HuH-7 (cell line): ENCODE measurements around the gene HEPACAM2.

ENCODE experiments used
- DNase-seq: peaks from one replicate; pipeline ENCODE4 v3.0.0; 2011; ENCODE audit warnings: low spot score

Gene HEPACAM2

DNA sequence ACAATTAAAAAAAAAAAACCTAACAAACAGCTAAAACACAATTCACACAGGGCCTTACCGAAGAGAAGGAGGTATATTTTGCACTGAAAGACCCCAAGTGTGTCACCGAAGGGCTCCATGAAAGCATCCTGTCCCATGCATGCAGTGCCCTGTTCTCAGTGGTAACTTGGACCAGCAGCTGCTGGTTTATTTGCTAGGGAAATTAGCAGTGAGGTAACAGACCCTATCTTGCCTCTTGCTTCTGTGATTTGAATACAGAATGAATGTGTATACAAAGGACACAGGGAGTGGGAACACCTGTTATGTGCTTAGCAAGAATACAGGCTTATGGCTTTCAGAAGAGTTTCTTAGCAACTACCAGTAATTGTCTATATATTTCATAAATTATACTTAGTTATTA is at the start of gene HEPACAM2:
Gene HEPACAM2, minus strand, starts transcription at position 160 of the 400 bp plus-strand sequence.
- no peak for DNase-seq

DNA sequence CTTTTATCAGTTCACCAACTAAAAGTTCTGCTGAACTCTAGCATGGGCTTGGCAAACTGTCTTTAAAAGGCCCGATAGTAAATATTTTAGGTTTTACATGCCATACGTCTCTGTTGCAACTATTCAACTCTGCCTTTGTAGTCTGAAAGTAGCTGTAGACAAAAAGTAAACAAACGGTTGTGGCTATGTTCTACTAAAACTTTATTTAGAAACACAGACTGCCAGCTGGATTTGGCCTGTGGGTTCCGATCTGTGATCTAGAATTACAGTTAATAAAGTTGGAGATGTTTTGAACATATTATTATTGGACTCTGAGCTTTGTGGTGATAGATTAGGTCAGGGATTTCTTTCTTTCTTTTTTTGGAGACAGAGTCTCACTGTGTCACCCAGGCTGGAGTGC is 39.0 kb upstream of the HEPACAM2 start:
- no peak for DNase-seq

DNA sequence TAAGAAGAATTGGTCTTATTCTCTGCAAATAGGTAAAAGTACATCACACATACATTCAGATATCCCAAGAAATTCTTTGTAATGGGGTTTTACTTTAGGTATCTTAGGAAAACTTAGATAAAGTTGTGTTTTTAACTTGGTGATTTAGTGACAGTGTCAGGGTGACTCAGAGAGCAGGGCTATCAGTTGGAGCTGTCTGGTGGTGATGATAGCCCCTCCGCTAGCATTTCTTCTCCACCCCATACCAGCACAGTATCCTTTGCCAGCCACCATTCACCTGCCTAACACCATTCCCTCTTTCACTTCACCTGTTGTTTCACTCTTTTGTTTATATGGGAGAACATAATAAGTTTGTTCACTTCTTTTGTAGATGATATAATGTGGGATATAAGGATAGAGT is 36.3 kb upstream of the HEPACAM2 start:
- no peak for DNase-seq

DNA sequence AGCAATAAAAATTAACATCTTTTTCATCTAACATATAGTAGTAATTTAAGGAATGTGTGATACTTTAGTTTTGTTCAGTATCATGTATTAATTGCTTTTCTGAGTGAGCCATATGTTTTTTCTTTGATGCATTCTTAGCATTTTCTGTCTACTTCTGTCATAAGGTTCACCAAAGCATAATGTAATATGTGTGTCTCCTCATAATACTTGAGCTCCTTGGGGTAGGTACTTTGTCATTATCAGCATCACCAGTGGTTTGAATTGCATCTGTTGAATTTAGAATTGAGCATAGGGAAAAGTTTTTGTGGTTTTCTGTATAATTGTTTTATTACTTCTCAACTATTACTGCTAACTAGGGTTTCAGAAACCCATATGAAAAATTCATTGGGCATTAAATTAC is 32.4 kb upstream of the HEPACAM2 start:
- DNase-seq: no peak

DNA sequence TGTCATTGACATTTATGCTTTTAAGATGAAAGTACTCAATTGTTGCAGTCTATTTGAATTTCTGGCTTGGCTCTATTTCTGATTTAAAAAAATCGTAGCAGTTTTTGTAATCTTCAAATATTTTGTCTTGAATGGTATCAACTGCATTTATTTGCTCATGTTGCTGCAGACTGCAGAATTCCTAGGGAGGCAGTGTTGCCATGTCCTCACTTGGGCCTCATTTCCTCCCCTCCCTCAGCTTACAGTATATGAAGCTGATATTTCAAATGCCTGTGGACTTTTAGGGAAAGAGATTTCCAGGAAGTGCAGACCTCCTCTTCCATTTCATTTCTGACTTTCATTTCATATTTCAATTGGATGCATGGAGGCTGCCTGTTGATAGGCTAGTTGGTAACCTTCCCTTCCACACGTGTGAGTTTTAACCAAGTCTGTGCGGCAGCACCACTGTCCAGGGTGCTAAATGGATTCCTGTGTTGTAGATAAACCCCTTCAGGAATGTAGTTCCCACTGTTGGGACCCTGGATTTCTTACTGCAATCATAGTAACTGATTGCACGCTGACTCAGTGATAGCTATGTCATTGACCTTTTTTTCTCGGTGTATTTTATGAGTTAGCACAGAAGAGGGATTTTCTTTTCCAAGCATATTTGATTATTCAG is 23.4 kb upstream of the HEPACAM2 start:
- peak; percentile 7 for DNase-seq

DNA sequence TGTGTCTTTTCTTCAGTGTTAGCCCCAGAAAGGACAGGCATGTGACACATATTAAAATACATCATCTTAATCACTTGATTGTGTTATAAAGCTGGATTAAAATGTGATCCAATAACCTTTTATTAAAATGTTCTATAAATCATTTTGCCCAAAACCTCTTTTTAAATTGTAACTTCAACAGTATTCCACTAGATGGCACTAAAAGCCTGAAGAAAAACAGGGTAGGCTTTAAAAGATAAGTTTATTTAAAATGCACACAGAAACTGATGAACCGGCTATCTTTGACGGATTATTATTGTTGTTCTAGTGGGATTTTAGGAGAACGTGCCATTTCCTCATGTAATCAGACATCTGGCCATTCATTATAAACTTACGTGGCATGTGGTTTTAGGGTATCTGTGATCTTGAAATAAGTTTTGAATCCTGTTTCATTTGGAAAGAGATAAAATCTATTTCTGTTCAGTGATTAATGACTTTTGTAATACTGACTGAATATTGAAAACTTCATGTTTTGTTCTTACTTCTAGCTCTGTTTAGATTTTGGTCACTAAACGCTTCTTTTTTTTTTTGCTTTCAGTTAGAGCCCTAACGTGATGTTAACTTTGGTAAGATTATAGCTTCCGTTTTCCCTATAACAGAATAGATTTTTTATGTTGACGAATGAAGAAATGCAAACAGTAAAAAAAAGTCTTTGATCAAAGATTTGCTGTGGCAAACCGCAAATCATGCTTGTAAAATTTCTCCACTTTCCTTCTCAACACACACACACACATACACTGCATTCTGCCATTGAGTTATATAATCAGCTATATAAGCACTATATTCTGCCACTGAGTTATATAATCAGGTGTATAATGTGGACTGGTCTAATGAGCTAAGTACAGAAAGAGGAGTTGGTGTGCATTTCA is 19.5 kb upstream of the HEPACAM2 start:
- no peak for DNase-seq

DNA sequence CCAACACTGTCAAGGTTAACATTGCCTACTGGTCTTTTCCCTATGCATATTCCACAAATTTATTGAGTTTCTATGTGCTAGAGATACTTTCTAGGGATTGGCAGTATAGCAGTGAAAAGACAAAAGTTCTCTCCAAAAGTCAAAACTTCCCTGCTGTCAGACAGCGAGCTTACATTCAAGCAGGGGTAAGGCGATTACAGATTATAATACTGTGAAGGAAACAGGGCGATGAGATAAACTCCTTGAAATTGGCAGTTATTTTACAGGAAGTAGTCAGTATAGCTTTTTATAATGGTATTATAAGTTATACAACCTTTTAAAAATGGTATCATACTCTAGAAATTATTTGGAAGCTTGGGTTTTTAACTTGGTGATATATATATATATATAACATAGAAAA is 15.8 kb upstream of the HEPACAM2 start:
- DNase-seq: no peak

DNA sequence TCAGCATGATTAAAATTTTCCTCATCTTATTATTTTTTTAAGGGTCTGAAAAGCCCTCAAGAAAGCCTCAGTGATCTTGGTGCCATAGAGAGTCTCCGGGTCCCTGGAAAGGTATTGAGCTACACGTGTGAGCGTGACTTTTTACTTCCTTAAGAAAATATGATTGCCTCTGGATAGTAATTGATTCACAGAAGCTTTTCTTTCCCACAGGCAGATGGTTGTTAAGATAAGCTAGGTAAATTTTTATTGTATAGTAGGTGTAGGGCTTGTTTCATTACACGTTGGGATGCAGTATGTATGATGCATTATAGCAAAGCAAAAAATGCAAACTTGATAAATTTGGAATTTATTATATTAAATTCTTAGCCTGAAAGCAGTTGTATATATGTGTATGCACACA is 13.6 kb upstream of the HEPACAM2 start:
- DNase-seq: no peak

DNA sequence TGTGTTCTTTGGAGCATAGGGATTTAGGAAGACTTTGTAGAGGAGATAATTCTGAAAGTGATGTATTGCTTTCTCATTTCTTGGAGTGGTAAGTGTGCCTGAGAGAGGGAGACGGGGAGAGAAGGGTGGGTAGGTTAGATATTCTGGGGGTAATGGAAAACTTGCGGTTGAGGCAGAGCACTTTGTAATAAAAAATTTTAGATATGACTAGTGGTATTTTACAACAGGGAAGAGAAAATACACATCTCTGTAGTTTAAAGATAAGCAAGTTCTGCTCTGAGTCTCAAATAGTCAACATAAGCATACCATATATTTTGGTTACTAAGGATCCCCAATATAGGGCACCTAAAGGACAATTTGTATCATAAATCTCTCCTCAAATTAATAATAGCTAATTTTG is 12.5 kb upstream of the HEPACAM2 start:
- DNase-seq: no peak

DNA sequence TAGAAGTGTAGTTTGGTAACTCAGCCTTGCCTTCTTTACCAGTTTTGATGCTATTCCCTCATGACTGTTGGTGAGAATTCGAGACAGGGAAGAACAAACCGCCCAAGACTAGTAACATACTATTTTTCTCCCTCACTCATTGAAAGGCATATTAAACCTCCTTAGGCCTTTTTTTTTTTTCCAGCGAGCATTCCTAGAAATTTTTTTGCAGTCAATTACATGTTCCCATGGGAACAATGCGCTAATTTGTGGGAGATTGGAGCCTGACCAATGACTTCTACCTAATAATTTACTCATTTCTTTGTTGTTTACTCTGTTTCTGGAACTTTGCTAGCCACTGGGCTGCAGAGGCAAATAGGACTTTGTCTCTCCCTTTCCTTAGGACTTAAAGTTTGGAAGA is 11.9 kb upstream of the HEPACAM2 start:
- no peak for DNase-seq

DNA sequence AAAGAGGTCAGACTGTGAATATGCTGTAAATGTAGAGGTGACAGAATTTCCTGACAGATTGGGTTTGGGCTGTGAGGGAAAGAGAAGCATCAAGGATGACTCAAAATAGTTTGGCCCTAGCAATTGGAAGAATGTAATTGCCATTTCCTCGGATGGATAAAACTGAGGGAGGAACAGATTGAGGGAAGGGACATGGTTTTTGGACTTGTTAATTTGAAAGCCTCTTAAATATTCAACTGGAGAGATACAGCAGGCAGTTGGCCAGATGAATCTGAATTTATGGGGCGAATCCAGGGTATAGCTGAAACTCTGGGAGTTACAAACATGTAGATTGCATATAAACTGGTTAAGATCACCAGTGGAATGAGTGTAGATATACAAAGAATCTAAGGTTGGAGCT is 9.3 kb upstream of the HEPACAM2 start:
- DNase-seq: no peak

DNA sequence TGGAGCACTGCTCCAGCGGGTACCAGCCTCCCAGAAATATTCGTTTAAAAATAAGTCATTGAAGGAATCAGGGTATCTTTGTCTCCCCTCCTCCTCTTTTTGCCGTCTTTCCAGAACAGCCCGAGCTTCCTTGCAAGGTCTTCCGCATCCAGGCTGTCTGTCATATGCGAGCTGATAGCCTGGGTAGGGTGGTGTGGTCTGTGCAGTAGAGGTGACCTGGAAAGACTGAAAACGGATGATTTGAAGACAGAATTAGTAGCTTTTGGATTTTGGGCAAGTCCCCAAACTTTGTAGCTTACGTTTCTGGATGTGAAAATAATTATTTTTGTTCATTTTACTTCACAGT is 6.4 kb upstream of the HEPACAM2 start:
- no peak for DNase-seq

DNA sequence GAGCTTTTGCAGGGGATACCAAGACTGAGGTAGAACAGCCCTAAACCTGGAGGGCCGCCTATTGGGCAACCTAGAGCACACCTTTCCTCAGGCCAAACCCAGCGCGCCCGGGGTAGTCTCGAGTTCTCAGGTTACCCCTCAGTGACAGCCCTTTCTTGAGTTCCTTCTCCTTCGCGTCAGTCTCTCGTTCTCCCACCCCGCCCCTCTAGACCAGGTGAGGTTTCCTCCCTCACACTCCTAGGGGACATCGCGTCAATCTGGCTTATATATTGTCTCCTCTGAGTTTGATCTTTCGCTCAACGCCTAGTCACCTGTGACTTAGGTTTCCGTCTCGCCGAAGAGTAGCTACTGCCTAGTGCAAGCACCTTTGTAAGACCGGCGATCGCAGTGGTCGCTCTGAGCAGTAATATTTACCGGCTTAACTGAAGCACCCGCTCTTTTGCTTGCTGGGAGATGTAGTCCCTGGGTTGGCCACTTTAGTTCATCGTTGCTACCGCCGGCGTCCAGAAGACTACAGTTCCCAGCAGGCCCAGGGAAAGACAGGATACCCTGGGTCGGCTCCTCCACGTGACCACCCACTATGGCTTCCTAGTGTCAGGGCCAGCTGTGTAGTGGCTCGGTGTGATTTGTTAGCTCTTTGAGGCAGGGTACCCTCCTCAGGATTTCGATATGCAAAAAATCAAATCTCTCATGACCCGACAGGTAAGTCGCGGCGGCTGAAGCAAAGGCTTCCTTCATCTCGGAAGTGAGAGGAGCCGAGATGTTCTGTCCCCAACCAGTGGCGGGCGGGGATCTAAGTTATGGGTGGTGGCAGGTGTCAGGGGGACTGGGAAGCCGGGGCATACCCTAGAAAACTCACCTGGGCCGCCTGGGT is 5.8 kb upstream of the HEPACAM2 start, which contains the start of gene VPS50:
Gene VPS50, plus strand, starts transcription at position 568 of the 874 bp plus-strand sequence. Its CDS starts 102 bp downstream, at position 670.
- DNase-seq: peak; percentile 75

DNA sequence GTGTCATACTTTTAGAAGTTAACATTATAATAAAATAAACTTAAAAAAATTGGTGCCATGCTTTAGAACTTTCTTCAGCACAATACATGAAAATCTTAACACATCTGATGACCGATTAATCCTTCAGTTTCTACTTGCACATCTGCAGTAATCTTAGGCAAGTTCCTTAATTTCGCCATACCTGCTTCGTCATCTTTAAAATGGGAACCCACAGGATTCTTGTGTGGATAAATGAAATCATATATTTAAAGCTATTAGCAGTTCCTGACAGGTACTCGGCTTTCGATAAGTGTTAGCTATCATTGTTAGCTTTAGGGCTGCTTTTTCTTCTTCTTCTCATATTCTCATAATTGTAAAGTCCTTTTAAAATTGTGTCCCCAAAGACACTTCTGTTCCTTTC is 5.0 kb upstream of the HEPACAM2 start:
- no peak for DNase-seq

DNA sequence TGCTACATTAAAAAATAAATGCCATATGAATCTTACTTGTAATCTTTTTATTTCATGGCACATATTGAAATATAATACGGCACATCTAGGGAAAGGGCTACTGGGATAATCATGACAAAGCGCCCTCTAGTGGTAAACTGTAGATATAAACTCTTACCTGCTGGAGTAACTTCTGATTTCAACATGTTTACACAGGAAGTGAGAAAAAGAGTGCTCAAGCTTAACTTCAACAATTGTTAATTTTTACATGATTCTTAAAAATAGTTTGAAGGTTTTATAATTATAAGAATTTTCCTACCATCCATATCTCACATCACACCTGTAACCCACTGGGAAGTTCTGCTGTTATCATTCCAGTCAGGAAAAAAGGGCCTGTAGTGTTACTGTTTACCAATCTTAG is 2.0 kb upstream of the HEPACAM2 start:
- DNase-seq: no peak

DNA sequence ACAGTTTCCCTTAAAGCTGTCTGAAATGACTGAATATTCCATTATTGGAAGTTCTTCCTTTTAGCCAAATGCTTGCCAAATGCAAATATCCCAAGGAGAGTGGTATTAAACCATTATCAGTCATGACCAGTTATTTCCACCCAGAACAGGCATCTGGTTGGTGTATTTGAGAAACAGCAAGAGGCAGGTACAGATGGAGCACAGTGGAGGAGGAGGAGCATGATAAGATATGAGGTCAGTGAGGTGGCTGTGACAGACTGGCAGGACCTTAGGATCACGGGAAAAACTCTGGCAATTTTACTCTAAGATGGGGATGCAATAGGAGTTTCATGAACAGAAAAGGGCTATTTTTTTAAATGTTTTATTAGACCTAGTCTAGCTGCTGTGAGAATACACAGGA is 6.4 kb downstream of the HEPACAM2 start:
- no peak for DNase-seq

DNA sequence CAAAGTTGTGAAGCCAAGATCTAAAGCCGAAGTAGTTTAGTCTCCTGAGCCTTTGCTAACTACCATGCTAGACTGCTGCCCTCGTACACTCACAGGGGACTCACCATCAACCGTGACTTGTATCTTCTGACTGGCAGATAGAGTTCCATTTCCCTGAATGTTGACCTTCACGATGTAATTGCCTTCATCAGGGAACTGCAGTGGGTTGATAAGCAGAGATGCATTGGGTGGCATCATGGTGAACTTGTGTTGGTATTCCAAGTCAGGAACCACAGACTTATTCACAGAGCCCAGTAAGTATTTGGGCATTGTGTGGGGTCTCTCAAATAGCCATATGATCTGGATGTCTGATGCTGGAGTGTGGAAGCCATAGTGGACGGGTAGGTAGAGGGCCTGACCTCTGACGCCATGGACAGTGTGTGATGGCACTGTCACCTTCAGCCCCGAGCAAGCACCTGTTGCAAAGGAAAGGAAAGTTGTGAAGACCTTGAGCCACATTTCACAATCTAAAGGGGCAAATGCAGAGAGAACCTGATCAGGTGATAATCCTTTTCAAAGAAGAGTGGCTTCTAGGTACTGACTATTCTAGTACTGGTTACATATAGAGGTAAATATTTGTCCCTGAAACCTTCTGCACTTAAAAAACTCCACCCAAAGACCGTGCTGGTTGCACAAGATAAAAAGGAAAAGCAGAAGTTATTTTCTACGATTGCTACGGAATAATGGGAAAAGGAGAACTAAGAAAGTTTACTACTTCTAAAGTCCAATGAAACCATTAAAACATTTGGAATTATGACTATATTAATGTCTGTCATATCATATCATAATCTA is 7.1 kb downstream of the HEPACAM2 start:
- no peak for DNase-seq

DNA sequence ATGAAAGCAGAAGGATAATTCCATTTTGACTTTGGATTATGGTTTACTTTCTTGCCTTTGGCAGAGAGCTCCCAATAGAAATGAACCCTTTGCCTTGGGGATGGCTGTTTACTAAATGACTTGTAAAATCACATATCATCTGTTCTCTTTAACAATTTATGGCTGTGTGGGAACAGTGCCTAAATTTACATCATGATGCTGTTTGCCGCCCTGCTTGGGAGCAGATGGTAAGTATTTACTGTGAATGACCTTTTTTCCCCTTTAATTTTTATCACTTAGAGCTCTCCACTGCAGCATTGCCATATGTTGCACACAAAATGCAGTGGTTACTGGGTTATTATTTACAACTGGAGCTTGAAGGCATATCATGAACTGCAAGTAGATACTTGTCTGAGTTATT is 13.4 kb downstream of the HEPACAM2 start:
- no peak for DNase-seq

DNA sequence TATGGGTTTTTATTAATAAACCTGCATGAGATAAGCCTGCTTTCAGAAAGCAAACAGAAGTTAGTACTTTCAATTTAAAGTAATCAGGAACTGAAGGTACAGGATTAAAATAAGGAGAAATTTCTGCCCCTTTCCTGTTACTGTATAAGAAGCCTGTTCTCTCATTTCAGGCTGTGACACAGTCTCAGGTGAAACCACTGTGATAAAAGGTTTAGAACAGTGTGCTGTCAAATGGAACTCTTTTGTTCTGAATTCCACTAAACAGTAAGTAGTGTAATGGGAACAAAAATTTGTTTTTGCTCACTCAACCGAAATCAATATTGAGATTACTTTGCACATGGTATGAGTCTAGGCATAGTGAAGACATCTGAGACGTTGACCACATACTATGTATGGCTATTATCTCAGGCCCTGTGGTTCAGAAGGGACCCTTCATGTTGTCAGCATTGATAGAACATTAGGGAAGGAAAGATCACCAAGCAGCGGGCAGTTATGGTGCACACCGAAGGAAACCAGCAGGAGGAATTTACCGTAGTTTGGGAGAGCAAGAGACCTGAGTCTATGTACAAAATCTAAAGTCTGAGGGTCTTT is 14.9 kb downstream of the HEPACAM2 start:
- DNase-seq: no peak

DNA sequence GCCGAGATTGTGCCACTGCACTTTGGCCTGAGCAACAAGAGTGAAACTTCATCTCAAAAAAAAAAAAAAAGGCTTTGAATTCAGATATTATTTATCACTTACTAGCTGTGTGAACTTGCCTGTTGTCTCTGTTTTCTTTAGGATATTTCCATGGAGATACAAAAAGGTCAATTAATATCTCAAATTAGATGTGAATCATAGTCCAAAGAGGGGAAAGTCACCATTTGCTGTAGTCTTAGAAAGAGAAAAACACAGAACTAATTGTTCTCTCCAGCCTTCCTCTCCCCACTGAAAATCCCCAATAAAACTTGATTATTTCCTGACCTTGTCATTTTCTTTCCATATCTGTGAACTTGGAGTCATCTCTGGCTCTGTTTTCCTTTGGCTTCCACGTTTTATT is 21.2 kb downstream of the HEPACAM2 start:
- no peak for DNase-seq

DNA sequence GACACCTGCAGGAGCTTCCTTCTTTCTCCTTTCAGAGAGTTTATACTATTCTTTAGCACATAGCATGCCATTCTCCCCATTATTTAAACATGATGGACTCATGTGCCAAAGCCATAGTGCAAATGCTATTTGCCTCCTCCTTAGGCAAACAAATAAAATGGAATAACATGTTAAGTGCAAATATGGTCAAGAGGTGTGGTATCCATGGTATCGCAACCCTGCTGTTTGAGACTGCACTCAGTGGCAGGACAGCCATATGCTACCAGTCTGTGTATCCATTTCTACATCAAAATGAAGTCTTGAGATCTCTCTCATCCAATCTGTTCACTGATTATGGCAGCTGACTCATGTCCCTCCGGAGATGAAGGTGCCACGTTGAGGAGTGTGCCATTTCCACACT is 22.8 kb downstream of the HEPACAM2 start:
- DNase-seq: no peak
